ENCODE results near the gene CLDND2.

DNA sequence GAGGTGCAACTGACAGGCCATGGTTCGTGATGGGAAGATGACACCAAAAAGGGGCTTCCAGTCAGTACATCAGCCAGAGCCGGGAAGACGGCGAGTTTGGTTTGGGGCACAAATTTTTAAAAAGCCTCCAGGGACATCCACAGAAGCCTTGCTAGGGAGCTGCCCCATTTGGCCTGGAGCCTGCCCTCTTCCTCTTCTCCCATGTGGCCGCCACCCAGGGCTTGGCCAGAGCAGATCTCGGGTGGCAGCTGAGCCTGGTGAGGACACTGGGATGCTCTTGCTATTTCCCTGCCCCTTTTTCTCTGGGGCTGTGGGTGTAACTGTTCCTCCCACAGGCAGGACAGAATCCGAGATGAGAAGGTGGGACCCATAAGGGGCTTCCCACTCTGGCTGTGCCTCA is 10.9 kb downstream of the CLDND2 start:
- TF ChIP-seq, protein P1, sequence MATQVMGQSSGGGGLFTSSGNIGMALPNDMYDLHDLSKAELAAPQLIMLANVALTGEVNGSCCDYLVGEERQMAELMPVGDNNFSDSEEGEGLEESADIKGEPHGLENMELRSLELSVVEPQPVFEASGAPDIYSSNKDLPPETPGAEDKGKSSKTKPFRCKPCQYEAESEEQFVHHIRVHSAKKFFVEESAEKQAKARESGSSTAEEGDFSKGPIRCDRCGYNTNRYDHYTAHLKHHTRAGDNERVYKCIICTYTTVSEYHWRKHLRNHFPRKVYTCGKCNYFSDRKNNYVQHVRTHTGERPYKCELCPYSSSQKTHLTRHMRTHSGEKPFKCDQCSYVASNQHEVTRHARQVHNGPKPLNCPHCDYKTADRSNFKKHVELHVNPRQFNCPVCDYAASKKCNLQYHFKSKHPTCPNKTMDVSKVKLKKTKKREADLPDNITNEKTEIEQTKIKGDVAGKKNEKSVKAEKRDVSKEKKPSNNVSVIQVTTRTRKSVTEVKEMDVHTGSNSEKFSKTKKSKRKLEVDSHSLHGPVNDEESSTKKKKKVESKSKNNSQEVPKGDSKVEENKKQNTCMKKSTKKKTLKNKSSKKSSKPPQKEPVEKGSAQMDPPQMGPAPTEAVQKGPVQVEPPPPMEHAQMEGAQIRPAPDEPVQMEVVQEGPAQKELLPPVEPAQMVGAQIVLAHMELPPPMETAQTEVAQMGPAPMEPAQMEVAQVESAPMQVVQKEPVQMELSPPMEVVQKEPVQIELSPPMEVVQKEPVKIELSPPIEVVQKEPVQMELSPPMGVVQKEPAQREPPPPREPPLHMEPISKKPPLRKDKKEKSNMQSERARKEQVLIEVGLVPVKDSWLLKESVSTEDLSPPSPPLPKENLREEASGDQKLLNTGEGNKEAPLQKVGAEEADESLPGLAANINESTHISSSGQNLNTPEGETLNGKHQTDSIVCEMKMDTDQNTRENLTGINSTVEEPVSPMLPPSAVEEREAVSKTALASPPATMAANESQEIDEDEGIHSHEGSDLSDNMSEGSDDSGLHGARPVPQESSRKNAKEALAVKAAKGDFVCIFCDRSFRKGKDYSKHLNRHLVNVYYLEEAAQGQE (IDR thresholded peaks at IDR 0.05; ENCODE audit: low read depth): no peak
- TF ChIP-seq RAD21 (IDR thresholded peaks at IDR 0.05; ENCODE audit: low read depth) (no peak), POLR2A (IDR thresholded peaks at IDR 0.05; ENCODE audit: borderline replicate concordance, extremely low read depth, insufficient read depth, insufficient read length) (no peak), POLR2AphosphoS5 (IDR thresholded peaks at IDR 0.05; ENCODE audit: low read depth, low read length) (no peak), YY1 (IDR thresholded peaks at IDR 0.05; ENCODE audit: extremely low read depth, insufficient replicate concordance, low read depth, low read length) (no peak), SIN3A (IDR thresholded peaks at IDR 0.05; ENCODE audit: low read depth) (no peak), EZH2phosphoT487 (IDR thresholded peaks at IDR 0.05; ENCODE audit: borderline replicate concordance) (no peak)
- TF ChIP-seq, protein P2, sequence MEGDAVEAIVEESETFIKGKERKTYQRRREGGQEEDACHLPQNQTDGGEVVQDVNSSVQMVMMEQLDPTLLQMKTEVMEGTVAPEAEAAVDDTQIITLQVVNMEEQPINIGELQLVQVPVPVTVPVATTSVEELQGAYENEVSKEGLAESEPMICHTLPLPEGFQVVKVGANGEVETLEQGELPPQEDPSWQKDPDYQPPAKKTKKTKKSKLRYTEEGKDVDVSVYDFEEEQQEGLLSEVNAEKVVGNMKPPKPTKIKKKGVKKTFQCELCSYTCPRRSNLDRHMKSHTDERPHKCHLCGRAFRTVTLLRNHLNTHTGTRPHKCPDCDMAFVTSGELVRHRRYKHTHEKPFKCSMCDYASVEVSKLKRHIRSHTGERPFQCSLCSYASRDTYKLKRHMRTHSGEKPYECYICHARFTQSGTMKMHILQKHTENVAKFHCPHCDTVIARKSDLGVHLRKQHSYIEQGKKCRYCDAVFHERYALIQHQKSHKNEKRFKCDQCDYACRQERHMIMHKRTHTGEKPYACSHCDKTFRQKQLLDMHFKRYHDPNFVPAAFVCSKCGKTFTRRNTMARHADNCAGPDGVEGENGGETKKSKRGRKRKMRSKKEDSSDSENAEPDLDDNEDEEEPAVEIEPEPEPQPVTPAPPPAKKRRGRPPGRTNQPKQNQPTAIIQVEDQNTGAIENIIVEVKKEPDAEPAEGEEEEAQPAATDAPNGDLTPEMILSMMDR (IDR thresholded peaks at IDR 0.05 in 2 of 3, conservative IDR thresholded peaks at IDR 0.05 in 1 of 3; ENCODE audit: borderline replicate concordance in 1 of 3, insufficient read depth in 1 of 3, low read depth in 2 of 3, low read length in 2 of 3): no peak
- TF ChIP-seq, protein P3, sequence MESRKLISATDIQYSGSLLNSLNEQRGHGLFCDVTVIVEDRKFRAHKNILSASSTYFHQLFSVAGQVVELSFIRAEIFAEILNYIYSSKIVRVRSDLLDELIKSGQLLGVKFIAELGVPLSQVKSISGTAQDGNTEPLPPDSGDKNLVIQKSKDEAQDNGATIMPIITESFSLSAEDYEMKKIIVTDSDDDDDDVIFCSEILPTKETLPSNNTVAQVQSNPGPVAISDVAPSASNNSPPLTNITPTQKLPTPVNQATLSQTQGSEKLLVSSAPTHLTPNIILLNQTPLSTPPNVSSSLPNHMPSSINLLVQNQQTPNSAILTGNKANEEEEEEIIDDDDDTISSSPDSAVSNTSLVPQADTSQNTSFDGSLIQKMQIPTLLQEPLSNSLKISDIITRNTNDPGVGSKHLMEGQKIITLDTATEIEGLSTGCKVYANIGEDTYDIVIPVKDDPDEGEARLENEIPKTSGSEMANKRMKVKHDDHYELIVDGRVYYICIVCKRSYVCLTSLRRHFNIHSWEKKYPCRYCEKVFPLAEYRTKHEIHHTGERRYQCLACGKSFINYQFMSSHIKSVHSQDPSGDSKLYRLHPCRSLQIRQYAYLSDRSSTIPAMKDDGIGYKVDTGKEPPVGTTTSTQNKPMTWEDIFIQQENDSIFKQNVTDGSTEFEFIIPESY (IDR thresholded peaks at IDR 0.05; ENCODE audit: extremely low read depth, insufficient replicate concordance, low read length): no peak
